ENCODE results near the gene NDUFB10. TPM values are rescaled to one million over a fixed set of nuclear protein-coding genes. Genes with fewer than 3 reads are reported as not detected.
"Not testable (repeated sequence)": the region's sequence is repeated elsewhere in the genome, so short reads cannot be mapped to it uniquely, and the experiment has no call there.

Gene NDUFB10
- total RNA-seq, 2 experiments from 2014 or later, result 113 to 118 TPM

DNA sequence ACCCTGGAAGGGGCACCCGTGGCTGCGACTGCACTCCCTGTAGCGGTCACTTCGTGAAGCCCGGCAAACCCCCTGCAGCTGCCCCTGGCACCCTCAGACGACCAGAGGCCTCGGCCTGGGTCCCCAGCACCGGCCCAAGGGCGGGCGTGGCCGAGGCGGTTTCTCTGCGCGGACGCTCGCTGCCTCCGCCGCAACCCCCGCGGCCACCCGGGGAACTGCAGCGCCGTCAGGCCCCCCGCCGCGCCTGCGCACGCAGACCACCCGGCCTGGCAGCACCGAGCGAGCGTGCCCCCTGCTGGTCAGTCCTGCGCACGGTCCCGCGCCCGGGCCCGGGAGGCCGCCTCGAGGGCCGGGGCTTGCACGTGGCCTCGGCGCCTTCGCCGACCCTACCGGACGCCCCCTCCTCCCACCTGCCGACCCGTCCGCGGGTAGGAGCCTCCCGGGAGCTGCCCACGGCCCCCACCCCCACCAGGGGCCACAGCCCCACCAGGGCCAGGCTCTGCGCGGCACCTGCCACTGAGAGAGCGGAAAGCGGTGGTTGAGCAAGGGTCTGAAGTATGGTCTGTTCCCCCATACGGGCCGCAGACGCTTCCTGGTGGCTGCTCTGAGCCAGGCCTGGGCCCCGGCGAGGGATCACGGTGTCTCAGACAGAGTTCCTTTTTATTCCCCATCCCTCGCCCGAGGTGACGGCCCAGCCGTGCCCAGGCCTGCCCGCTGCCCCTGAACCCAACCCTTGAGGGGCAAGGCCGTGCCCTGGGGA, 29.6 kb upstream of the NDUFB10 start:
- ChIA-PET CTCF (interaction anchor here (0.6 to 3.3 kb wide), 10 partner anchors 11 to 252 kb away, joined by 3 to 16 read pairs (median 4); partner anchors contain the start of genes JPT2, NUBP2 and SPSB3), POLR2A (no interaction called here)
- intact Hi-C loops (cut with DNase I, micrococcal nuclease), result loop anchor here (1.0 to 2.0 kb wide), 9 partner anchors 14 to 319 kb away; partner anchors contain the start of genes MSRB1 (in 2 of the 2), HAGH (in 1 of the 2), MEIOB (in 1 of the 2) and MRPS34 (in 1 of the 2)
- Mint-ChIP-seq H3K9me3 (ENCODE audit: low read depth) (no peaks in the 10 kb centered on the region), H3K27ac (no peak overlapping the region), H3K4me3 (peak overlapping the region; percentile 47), H3K36me3 (ENCODE audit: low read depth) (no peaks in the 10 kb centered on the region), H3K27me3 (peaks cover under 1% of the 10 kb centered on the region), H3K4me1 (peaks cover 2% of the 10 kb centered on the region)
- DNase-seq, result peak; percentile 96
- ATAC-seq, result peak; percentile 98

DNA sequence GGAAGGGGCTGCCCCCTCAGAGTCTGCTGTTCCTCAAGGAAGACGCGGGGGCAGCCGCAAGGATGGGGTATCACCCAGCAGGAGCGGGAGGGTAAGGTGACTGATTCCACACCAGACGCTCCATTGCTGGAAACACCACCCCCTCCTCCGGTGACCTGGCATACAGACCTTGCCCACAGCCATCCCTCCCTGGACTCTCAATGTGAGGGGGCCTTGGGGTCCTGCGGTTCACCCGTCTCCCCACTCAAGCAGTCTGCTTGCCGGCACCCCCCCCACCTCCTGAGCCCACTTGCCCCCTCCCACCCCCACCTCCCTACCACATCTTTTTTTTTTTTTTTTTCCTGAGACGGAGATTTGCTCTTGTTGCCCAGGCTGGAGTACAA, 29.0 kb upstream of the NDUFB10 start:
- no peaks in the 10 kb centered on the region for H3K27me3 Mint-ChIP-seq
- DNase-seq (no peak), ATAC-seq (no peak)
- POLR2A ChIA-PET, result no interaction called here
- intact Hi-C loops (cut with DNase I, micrococcal nuclease), result no loop called here
- no peaks in the 10 kb centered on the region for H3K36me3 Mint-ChIP-seq (ENCODE audit: low read depth)
- no peak overlapping the region for H3K27ac Mint-ChIP-seq
- H3K4me1 Mint-ChIP-seq, result peaks cover 2% of the 10 kb centered on the region
- no peaks in the 10 kb centered on the region for H3K9me3 Mint-ChIP-seq (ENCODE audit: low read depth)
- no peak overlapping the region for H3K4me3 Mint-ChIP-seq
- CTCF ChIA-PET, result interaction anchor here (0.6 to 1.7 kb wide), 4 partner anchors 66 to 149 kb away, joined by 3 to 6 read pairs (median 4); no protein-coding TSS in a partner anchor

- Mint-ChIP-seq H3K27me3 (no peaks in the 10 kb centered on the region), H3K4me3 (no peak overlapping the region), H3K9me3 (ENCODE audit: low read depth) (no peaks in the 10 kb centered on the region), H3K27ac (no peak overlapping the region), H3K36me3 (ENCODE audit: low read depth) (no peaks in the 10 kb centered on the region), H3K4me1 (peaks cover 2% of the 10 kb centered on the region)
- CTCF ChIA-PET, result no interaction called here
- POLR2A ChIA-PET, result no interaction called here
- ATAC-seq (no peak), DNase-seq (no peak)
- intact Hi-C loops (cut with DNase I, micrococcal nuclease), result no loop called here
These were observed 27.0 kb upstream of the NDUFB10 start for GRCh38 chr16:1932050-1933028.

DNA sequence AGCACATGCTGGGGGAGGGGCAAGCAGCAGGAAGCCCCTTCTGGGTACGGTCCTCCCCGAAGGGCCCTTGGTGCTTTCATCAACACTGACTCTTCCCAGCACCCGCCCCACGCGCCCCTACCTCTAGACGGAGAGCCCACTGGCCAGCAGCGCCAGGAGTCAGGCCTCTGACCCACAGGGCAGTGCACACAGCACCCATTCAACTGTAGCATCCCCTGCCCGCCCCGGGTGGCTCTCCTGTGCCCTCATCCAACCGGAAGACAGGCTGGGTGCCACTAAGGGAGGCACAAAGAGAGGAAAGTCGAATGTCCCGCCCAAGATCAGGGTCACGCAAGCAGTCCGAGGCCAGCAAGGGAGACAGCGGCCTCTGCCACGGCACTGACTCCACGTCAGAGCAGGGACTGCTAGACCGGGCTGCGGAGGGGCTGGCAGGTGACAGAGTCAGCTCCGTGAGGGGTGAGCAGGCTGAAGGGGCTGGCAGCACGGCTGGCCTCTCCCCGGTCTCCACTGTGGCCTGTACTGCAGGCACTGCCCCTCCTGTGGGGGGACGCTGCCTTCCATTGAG, 26.2 kb upstream of the NDUFB10 start:
- POLR2A ChIA-PET, result no interaction called here
- Mint-ChIP-seq H3K27me3 (no peaks in the 10 kb centered on the region), H3K9me3 (ENCODE audit: low read depth) (no peaks in the 10 kb centered on the region), H3K4me3 (no peak overlapping the region), H3K4me1 (peaks cover 2% of the 10 kb centered on the region), H3K36me3 (ENCODE audit: low read depth) (no peaks in the 10 kb centered on the region), H3K27ac (no peak overlapping the region)
- ATAC-seq, result no peak
- CTCF ChIA-PET, result no interaction called here
- no peak for DNase-seq
- intact Hi-C loops (cut with DNase I, micrococcal nuclease), result no loop called here

- no peaks in the 10 kb centered on the region for H3K27me3 Mint-ChIP-seq
- H3K4me3 Mint-ChIP-seq, result no peak overlapping the region
- CTCF ChIA-PET, result interaction anchor here (0.9 kb wide), 1 partner anchor 8 kb away, joined by 3 read pairs; no protein-coding TSS in a partner anchor
- peaks cover 9% of the 10 kb centered on the region for H3K4me1 Mint-ChIP-seq
- peaks cover 4% of the 10 kb centered on the region for H3K36me3 Mint-ChIP-seq (ENCODE audit: low read depth)
- POLR2A ChIA-PET, result no interaction called here
- intact Hi-C loops (cut with DNase I, micrococcal nuclease), result no loop called here
- H3K9me3 Mint-ChIP-seq (ENCODE audit: low read depth), result no peaks in the 10 kb centered on the region
- no peak for DNase-seq
- no peak for ATAC-seq
- no peak overlapping the region for H3K27ac Mint-ChIP-seq
These were observed 22.3 kb upstream of the NDUFB10 start for GRCh38 chr16:1936945-1937479.

GRCh38 chr16:1938316-1938715, 21.0 kb upstream of the NDUFB10 start:
- Mint-ChIP-seq H3K27ac (no peak overlapping the region), H3K27me3 (no peaks in the 10 kb centered on the region), H3K9me3 (ENCODE audit: low read depth) (no peaks in the 10 kb centered on the region), H3K4me1 (peaks cover 13% of the 10 kb centered on the region), H3K4me3 (no peak overlapping the region), H3K36me3 (ENCODE audit: low read depth) (peaks cover 4% of the 10 kb centered on the region)
- ATAC-seq, result no peak
- ChIA-PET POLR2A (no interaction called here), CTCF (interaction anchor here (4.3 kb wide), 1 partner anchor 10 kb away, joined by 16 read pairs; no protein-coding TSS in a partner anchor)
- intact Hi-C loops (cut with DNase I, micrococcal nuclease), result no loop called here
- DNase-seq, result no peak

- peaks cover 17% of the 10 kb centered on the region for H3K4me1 Mint-ChIP-seq
- CTCF ChIA-PET, result interaction anchor here (4.3 kb wide), 1 partner anchor 11 kb away, joined by 16 read pairs; no protein-coding TSS in a partner anchor
- H3K9me3 Mint-ChIP-seq (ENCODE audit: low read depth), result no peaks in the 10 kb centered on the region
- no peaks in the 10 kb centered on the region for H3K27me3 Mint-ChIP-seq
- no peak overlapping the region for H3K4me3 Mint-ChIP-seq
- peaks cover 4% of the 10 kb centered on the region for H3K36me3 Mint-ChIP-seq (ENCODE audit: low read depth)
- DNase-seq, result no peak
- no peak overlapping the region for H3K27ac Mint-ChIP-seq
- intact Hi-C loops (cut with DNase I, micrococcal nuclease), result no loop called here
- POLR2A ChIA-PET, result no interaction called here
- ATAC-seq, result no peak
These were observed 20.4 kb upstream of the NDUFB10 start for GRCh38 chr16:1938910-1939309.

DNA sequence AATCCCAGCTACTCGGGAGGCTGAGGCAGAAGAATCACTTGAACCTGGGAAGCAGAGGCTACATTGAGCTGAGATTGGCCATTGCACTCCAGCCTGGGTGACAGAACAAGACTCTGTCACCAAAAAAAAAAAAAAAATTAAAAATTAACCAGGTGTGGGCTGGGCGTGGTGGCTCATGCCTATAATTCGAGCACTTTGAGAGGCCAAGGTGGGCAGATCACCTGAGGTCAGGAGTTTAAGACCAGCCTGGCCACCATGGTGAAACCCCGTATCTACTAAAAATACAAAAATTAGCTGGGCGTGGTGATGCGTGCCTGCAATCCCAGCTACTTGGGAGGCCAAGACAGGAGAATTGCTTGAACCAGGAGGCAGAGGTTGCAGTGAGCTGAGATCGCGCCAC, 19.5 kb upstream of the NDUFB10 start:
- H3K27me3 Mint-ChIP-seq; H3K4me3 Mint-ChIP-seq; H3K27ac Mint-ChIP-seq; DNase-seq; ATAC-seq; H3K9me3 Mint-ChIP-seq (ENCODE audit: low read depth); H3K36me3 Mint-ChIP-seq (ENCODE audit: low read depth): not testable (repeated sequence)
- ChIA-PET CTCF (interaction anchor here (0.6 to 4.3 kb wide), 3 partner anchors 12 to 766 kb away, joined by 3 to 16 read pairs (median 3); no protein-coding TSS in a partner anchor), POLR2A (interaction anchor here (0.5 to 0.6 kb wide), 2 partner anchors 248 to 607 kb away, joined by 4 read pairs; no protein-coding TSS in a partner anchor)
- peaks cover 26% of the 10 kb centered on the region for H3K4me1 Mint-ChIP-seq
- intact Hi-C loops (cut with DNase I, micrococcal nuclease), result loop anchor here in 1 of 2 experiments (5.0 to 10.0 kb wide), 3 partner anchors 197 to 595 kb away; partner anchors contain the start of genes PKD1 and UQCC4

- H3K9me3 Mint-ChIP-seq (ENCODE audit: low read depth), result no peaks in the 10 kb centered on the region
- ChIA-PET CTCF (interaction anchor here (0.6 to 4.3 kb wide), 3 partner anchors 12 to 580 kb away, joined by 3 to 16 read pairs (median 3); no protein-coding TSS in a partner anchor), POLR2A (interaction anchor here (0.5 to 1.1 kb wide), 6 partner anchors 8 to 608 kb away, joined by 3 to 4 read pairs (median 4); partner anchors contain the start of genes RPS2 and TRAF7)
- H3K4me1 Mint-ChIP-seq, result peaks cover 26% of the 10 kb centered on the region
- intact Hi-C loops (cut with DNase I, micrococcal nuclease), result loop anchor here in 1 of 2 experiments (5.0 to 10.0 kb wide), 3 partner anchors 197 to 596 kb away; partner anchors contain the start of genes PKD1 and UQCC4
- no peaks in the 10 kb centered on the region for H3K27me3 Mint-ChIP-seq
- peaks cover 4% of the 10 kb centered on the region for H3K36me3 Mint-ChIP-seq (ENCODE audit: low read depth)
- ATAC-seq, result no peak
- DNase-seq, result no peak
- H3K4me3 Mint-ChIP-seq, result no peak overlapping the region
- no peak overlapping the region for H3K27ac Mint-ChIP-seq
These were observed 18.8 kb upstream of the NDUFB10 start for GRCh38 chr16:1940273-1941161.
